GM21528 (cell line): Measurements from ENCODE around the gene LAMB3.

Experiments used
- ATAC-seq: cut with Tn5 transposase; IDR thresholded peaks from one replicate; pipeline ENCODE4 v1.9.1; 2021; ENCODE audit warnings: mild to moderate bottlenecking, moderate library complexity; ENCODE audit not compliant: unreplicated experiment, low FRiP score

The LAMB3 gene

DNA sequence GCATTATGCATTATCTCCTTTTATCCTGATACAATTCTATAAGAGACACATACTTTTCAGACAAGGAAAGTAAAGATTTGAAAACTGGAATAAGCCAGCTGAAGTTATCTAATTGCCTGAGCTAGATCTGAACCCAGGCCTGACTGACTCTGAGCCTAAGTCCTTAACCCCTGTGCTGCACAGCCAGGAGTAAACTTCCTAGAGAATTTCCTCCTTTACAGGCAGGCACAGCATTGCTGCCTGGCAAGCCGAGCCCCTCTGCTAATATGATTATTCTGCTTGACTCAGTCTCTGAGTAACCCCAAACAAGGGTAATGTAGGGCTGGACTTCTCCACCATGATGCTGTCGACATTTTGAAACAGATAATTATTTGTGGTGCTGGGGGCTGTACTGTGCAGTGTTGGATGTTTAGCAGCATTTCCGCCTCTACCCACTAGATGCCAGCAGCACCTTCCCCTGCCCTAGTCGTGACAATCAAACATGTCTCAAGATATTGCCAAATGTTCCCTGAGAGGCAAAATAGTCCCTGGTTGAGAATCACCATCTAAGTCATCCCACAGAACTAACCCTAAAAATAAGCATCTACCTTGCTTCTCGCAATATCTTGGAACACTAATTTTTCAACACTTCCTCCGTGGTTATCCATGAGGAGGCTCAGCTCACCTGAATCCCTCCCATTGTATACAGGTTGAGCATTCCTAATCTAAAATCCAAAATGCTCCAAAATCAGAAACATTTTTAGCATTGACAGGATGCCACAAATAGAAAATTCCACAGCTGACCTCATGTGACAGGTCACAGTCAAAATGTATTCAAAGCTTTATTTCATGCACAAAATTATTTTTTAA is 50.2 kb downstream of the LAMB3 start:
- no peak for ATAC-seq

DNA sequence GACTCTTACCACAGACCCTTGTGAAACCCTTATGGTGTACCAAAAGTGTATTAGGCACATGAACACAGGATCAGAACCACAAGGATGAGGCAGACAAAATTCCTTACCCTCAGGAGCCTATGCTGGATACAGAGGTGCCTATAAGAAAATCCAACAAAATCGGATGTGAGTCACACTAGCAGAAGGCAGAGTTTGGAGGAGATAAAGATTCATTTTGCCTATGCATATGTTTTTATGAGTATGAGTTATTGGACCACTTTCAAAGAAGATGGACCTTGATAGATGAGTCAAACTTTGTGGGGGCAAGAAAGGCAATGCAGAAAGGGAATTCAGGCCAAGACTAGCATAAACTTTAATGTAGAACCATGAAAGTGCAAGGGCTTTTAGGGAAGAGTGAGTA is 51.7 kb downstream of the LAMB3 start:
- ATAC-seq, result no peak

DNA sequence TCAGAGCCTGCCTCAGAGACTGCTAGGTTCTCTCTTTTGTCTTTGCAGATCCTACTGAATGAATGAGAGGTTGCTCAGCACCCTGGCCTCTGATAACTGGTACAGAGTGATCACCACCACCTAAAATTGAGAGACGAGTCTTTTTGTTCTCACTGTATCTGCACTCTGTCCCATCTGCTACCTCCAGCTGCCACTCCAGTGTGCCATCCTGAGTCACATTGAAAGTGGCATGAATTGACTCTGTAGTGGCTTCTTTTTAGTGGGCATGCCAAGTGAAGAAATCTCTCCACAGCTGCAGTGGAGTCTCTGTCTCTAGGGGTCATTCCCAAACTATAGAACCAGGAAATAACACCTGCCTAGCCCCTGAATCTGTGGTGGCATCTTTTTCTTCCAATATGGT is 54.0 kb downstream of the LAMB3 start:
- ATAC-seq, result no peak

DNA sequence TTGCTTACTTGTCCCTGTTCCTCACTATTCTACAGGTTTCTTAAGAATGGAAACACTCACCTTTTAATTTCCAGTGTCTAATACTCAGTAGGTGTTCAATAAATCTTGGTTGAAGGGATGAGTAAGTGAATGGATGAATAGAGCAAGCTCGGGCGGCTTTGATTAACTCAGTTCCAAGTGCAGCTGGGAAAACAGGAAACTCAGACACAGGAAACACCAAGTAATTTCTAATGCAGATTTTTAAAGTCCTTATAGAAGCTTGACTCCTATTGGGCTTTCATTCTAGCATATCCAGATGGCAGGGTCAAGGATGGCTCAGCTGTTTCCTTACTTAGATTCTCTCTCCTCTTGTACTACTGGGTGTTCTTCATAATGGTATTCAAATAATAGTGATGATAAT is 54.7 kb downstream of the LAMB3 start:
- ATAC-seq, result no peak

DNA sequence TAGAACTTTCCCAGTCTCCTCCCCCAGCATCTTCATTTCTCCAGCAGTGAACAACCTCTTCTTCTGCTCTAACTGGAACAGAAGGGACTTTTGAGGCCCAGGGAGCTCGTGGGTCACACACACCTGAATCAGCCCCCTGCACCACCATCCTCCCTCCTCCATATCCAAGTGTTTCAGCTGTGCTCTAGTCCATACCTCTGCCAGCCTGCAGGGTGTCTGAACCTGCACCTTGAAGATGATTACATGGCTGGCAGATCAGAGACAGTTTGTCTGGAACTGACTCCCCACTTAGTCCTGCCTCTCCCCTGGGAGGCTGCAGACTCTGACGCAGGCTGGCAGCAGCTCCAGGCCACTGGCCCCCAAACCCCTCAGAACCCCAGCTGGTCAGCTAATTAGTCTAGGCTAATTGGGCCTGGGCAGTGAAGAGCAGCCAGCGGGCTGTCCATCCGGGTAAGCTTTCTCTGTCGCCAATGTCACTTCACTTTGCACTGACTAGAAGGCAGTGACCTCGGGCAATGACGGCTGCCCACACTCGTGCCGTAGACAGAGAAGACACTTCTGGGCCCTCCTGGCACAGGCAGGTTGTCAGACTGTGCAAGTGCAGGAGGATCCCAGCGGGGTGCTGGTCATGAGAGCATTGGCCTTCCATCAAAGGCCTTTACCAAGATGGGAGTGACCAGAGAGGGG is 56.5 kb downstream of the LAMB3 start:
- no peak for ATAC-seq

DNA sequence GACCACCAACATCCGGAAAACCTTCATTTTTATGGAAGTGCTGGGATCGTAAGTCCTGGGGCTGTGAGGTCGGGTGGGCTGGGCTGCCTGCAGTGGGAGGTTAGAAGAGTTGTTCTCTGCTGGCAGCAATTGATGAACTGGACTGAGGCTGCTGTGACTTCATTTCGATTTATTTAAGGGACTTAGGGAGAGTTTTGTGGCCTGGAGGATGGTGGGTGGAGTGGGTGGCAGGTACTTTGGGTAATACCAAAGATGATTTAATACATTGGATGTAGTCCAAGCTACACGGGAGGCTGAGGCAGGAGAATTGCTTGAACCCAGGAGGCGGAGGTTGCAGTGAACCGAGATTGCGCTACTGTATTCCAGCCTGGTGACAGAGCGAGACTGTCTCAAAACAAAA is 57.2 kb downstream of the LAMB3 start:
- no peak for ATAC-seq

DNA sequence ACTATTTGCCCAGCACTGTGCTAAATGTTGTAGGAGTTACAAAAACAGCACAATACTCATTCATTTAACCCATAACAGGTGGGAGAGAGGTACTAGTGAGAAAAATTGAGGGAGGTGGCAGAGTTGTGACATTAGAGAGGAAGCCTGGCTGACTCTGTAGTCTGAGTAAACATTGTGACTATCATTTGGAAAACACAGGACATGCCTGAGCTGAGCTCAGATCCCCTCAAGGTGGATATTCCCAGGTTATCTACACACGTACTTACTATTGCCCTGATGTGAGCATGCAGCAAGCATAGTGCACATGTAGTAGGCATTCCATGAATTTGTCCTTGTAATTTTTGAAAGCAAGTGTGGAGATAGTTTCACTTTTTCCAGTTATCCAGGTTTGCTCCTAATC is 57.8 kb downstream of the LAMB3 start:
- no peak for ATAC-seq

DNA sequence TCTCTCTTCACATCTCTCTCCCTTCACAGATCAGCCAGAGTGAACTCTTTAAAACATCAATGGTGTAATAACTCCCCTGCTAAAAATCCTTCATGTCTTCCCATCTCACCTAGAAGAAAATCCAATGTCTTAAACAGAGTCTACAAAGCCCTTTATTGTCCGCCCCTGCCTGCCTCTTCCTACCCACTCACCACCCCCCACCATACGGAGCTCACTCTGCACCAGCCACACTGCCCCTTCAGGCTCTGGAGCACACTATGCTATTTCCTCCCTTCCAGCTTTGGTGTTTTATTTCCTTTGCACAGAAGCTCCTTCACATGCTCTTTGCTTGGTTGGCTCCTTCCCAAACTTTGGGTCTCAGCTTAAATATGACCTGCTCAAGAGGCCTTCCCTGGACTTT is 58.5 kb downstream of the LAMB3 start:
- no peak for ATAC-seq

DNA sequence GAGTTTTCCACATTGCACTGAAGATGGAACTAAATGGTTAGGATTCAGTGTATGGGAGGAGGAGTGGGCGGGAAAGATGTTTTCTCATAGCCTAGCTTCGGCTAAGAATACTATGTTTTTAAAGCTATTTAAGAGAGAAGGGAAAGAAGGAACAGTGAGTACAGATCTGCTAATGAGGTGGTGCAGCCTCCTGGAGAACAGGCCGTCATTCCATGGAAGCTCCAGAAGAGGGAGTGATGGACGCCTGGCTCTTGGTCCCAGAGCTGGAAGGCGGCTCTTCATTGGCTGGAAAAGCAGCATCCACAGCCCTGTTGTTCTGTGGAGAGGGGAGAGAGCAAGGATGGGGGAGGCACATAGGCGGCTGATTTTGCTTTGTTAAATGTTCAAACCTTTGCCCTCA is 61.8 kb downstream of the LAMB3 start:
- no peak for ATAC-seq

DNA sequence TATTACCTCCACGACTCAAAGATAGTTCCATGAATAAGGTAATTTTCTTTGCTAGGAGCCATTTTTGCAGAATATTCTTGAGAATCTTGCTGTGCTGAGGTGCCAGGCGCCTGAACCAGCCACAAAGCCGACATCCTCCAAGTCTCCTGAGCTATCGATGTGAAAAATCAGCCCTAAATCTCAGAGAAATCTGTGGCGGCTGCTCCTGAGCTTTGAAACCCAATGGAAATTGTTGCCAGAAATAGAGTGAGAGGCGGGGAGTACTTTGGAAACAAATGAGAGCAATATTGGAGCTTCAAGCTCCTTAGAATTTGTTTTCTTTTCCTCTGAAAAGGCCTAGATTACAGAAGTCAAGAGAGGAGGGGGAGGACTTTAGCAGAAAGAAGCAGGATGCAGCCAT is 62.4 kb downstream of the LAMB3 start:
- ATAC-seq, result no peak

DNA sequence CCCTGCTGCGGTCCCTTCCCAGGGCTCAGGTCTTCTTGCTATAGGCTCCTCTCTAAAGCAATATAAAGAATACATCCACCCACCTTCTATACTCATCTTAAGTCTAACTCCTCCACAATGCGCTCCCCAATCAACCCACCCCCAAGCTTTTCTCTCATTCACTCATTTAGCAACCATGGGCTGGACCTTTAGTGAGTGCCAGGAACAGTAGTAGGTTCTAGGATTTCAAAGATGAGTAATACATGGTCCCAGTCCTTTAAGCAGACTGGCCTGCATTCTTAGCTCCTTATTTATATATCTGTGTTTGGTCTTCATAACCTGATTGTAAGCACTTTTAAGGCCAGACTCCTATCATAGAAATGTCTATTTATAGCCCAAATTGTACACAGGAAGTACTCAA is 62.8 kb downstream of the LAMB3 start:
- ATAC-seq, result no peak

DNA sequence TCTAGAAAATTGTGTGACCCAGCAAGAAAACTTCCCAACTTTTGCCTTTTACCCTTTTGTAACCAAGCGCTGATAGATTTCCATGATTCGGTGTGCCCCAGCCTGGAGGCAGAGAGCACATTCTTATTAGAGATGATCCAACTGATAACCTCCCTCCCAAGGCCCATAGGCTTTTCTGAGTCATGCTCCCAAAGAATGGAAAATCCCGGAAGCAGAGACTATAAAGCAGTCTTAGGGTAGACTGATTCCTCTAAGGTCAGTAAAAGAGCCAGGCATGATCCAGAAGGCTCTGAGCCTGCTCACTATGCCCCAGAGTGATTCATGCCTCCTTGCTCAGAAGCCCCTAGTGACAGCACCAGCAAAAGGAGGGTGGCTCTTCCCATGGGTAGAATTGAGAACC is 64.4 kb downstream of the LAMB3 start:
- no peak for ATAC-seq

DNA sequence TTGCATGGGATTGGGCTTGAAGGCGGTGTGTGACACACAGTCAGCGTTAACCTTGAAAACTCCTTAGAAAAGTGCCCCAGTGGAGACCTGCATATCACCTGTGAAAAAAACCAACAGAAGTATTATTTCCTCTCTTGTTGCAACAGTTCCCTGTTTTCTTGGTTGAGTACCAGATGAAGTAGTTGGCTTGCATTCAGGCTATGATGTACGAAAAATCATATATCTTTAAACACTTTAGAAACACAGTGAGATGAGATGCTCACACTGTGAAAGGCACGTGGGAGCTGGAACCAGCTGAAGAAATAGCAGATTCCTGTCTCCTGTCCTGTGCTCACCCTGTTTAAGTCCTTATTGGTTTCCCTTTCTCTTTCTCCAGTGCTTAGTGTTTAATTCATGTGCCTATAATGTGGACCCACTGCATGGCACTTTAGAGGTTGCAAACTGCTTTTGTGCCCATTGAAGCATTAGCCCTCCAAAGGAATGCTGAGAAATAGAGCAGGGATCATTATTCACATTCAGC is 65.9 kb downstream of the LAMB3 start:
- ATAC-seq, result no peak

DNA sequence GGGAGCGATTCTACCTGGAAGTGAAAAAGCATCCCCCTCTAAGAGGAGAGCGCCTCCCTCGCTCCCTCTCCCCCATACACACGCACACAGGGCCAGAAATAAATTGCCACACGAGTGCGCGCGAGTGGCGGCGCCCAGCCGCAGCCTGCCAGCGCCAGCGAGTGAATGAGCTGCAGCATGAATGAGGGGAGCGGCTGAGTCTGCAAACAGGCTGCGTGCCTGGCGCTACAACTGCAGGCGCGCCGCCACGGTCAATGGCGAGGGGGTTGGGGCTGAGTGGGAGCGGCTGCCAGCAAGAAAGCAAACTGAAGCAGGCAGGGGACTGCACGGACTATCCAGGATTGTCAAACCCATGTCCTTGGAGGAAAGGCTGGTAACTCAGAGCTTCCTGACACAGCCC is 66.6 kb downstream of the LAMB3 start:
- ATAC-seq, result no peak

DNA sequence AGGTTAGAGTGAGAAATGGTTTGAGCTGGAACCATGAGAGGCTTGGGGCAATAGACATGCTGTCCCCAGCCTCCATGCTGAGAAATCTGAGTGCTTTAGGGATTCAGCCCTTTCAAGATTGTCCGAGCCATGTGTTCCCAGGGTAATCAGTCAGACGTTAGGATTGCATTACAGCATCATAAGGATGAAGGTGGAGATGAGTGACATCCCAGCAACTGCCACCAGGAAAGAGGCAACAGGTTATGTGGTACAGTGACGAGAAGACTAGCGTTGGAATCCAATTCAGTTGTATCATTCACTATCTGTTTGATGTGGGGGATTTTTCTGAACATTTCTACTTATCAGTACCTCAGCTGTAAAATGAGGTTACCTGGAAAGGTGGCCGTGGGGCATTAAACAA is 67.0 kb downstream of the LAMB3 start:
- ATAC-seq, result no peak

DNA sequence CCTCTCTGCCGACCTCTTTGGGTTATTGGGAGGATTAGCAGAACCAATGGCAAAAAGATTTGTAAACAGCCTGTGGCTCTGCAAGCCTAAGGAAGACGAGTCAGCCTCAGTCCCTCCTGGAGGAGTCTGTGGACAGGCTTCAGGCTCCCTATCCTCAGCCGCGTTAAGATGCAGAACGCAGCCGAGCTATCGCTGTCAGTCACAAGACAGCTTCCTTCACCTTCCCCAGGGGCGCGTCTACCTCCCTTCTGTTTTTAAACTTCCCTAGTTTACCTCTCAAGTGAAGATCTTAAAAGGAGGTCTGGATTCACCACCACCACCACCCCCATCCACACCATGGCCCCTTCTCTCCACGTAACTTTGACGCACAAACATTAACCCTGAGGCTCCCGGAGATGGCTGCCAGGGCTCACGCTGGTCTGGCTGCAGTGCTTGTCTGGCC is 68.0 kb downstream of the LAMB3 start:
- ATAC-seq, result no peak

DNA sequence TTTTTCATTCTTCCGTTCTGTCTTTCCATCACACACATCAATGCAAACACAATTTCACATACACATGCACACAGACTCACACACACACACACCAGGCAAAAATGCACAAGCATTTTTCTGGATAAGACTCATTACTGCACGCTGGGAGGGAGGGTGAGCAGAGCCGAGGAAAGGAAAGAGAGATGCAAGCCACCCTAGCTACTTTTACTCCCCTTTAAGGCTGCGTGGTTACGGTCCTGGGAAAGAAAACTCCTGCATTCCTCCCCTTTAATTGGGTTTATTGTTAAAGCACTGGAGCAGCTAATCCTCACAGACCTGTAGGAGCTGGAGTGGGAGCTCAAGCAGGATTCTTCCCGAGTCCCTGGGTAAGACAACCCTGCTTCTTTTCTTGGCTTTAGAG is 68.8 kb downstream of the LAMB3 start, which contains the start of gene CAMK1G:
CAMK1G (plus strand) TSS at position 307 of the 400 bp plus-strand sequence. CDS start 11,270 bp downstream, outside the sequence.
- ATAC-seq, result no peak

DNA sequence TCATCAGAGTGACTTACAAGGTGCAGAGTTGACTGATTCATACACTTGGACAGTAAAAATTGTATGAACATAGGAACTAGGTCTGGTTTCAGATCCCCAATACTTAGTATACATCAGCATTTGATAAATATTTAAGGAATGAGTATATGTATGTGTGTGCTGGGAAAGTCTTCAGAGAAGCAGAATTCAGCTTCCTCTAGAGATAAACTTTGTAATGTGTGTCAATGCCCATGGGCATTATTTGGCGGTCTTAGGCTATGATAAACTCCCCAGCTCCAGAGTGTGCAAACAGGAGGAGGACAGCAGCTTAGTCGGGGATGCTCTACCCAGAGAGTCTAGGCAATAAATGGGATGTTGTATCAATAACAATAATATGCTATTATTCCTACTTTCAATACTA is 71.6 kb downstream of the LAMB3 start:
- ATAC-seq, result no peak

DNA sequence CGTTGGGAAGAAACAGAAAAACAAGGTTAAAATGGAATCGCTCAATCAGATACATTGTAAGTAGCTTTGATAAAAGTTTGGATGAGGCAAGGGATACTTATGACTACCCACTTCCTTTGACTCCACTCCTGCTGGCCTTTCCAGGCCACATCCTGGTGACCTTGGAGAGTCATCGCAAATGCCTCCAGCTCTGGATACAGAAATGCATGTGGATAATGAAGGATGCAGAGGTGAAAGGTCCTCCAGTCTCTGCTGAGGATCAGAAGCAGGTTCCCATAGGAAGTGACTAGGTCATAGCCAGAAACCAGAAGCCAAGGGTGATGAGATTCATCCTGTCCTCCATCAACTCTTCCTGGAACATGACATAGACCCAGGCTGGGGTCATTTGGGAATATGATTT is 74.9 kb downstream of the LAMB3 start:
- no peak for ATAC-seq

DNA sequence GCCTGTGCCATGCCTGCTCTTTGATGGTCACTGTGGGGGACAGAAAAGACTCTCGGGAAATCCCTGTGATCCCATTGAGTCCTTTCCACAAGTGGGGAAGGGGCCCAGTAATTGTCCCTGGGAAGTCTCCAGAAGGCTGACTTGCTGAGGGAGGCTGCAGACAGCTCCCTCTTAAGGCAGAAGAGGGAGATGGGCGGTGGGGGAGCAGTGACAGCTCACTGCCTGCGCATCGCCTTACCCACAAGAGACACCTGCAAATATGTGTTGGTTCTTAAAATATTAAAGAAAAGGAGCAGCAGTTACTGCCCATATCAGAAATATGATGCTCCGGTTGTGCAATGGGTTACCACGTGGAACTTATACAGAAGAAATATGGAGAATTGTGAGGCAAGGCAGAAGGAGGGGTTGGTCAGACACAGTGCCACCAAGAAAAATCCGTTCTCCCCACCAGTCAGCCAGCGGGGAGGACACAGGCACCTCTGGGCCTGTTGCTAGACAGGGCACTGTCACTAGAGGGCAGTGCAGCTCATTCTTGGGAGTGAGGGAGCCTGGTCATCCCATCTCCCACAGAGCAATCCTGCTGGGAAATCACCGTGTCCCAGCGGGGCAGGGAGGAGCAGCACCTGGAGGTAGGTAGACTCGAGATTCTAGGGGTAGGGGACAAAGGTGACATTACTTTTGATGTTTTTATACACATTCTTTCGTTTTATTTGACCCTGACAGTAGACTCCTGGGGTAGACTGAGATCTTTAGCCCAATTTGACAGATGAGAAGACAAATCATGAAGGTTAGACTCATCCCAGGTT is 75.6 kb downstream of the LAMB3 start:
- peak; percentile 85 for ATAC-seq

DNA sequence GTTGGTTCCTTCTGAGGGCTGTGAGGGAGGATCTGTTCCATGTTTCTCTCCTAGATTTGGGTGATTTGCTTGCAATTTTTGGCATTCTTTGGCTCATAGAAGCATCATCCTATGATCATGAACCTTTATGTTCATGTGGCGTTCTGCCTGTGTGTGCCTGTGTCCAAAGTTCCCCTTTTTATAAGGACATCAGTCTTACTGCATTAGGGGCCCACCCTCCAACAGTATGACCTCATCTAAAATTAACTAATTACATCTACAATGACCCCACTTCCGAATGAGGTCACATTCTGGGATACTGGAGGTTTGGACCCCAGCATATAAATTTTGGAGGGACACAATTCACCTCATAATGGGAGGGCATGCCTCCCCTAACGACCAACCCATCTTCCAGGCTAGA is 81.5 kb downstream of the LAMB3 start:
- ATAC-seq, result no peak
